ENCODE results near the gene RBM43.

GRCh38 chr2:151262629-151263028 is 966 bp upstream of the RBM43 start:
- TF ChIP-seq POLR2A (IDR thresholded peaks at IDR 0.05) (no peak), CTCF (IDR thresholded peaks at IDR 0.05) (no peak)

All from thyroid gland (tissue), 4 donors.